ENCODE measurements around the gene SIGLEC12.
A peak's percentile ranks its signal among the peaks of the same experiment; 100 is the strongest.

SIGLEC12 gene

DNA sequence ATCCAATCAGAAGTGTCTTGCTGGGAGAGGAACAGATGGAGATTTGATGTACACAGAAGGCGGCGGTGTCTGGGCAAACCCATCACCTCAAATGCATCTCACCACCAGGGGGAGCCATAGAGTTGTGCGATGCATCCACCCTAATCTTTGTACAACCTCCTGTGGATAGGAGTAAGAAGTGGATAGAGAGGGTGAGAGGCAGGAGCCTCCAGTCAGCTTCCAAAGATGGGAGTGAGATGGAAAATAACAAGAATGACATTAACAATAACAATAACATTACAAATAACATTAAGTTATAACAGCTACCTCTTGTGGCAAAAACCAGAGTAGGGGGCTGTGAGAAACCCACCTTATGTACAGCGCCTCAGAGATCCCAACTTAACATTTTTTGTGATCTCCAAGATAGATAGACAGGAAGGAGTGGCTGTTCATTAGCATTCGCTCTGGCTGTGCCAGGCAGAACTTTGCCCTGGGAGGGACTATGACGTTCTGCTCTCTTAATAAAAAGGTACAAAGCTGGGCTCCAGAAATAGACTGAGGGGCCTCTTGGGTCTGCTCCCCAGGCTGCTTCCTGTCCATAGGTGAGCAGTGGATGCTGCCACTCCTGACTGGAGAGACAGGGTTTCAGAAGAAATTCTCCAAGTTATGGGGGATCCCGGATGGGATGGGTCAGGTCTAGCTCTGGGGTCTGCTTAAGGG, 28.4 kb downstream of the SIGLEC12 start:
- Histone ChIP-seq H2AFZ (ENCODE audit: low read length) (no peak overlapping the region), H3K79me2 (ENCODE audit: insufficient read depth, low read length) (no peaks in the 10 kb centered on the region), H4K20me1 (ENCODE audit: insufficient read depth, low read length) (no peaks in the 10 kb centered on the region)

DNA sequence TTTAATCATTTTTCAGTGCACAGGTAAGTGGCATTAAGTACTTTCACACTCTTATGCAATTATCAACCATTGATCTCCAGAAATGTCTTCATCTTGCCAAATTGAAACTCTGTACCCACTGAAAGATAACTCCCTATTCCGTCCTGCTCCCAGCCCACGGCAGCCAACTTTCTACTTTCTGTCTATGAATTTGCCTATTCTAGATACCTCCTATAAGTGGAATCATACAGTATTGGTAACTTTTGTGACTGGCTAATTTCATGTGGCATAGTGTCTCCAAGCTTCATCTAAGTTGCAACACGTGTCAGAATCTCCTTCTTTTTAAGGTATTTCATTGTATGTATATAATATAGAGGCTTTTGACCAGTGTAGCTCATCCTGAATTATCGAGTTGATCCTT, 29.0 kb downstream of the SIGLEC12 start:
- no peak overlapping the region for H3K27ac ChIP-seq (ENCODE audit: low read depth, low read length, poor library complexity, severe bottlenecking)
- no peak for TF ChIP-seq EZH2 (IDR thresholded peaks at IDR 0.05; ENCODE audit: borderline replicate concordance, low read length)
- TF ChIP-seq, protein P1, sequence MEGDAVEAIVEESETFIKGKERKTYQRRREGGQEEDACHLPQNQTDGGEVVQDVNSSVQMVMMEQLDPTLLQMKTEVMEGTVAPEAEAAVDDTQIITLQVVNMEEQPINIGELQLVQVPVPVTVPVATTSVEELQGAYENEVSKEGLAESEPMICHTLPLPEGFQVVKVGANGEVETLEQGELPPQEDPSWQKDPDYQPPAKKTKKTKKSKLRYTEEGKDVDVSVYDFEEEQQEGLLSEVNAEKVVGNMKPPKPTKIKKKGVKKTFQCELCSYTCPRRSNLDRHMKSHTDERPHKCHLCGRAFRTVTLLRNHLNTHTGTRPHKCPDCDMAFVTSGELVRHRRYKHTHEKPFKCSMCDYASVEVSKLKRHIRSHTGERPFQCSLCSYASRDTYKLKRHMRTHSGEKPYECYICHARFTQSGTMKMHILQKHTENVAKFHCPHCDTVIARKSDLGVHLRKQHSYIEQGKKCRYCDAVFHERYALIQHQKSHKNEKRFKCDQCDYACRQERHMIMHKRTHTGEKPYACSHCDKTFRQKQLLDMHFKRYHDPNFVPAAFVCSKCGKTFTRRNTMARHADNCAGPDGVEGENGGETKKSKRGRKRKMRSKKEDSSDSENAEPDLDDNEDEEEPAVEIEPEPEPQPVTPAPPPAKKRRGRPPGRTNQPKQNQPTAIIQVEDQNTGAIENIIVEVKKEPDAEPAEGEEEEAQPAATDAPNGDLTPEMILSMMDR (IDR thresholded peaks at IDR 0.05; ENCODE audit: low read length), result no peak
- H3K4me2 ChIP-seq (ENCODE audit: low read length), result no peak overlapping the region
- H3K27me3 ChIP-seq (ENCODE audit: insufficient read depth, low read length), result peaks cover 4% of the 10 kb centered on the region; the same call in 1 of the 2 replicates
- no peaks in the 10 kb centered on the region for H3K9me2 ChIP-seq (ENCODE audit: low read depth, low read length)
- H3K79me2 ChIP-seq (ENCODE audit: insufficient read depth, low read length), result no peaks in the 10 kb centered on the region
- H3K36me3 ChIP-seq (ENCODE audit: insufficient read depth, low read length), result no peaks in the 10 kb centered on the region
- no peaks in the 10 kb centered on the region for H3K9me3 ChIP-seq (ENCODE audit: low read length)
- H2AFZ ChIP-seq (ENCODE audit: low read length), result no peak overlapping the region
- no peak overlapping the region for H3K4me3 ChIP-seq (ENCODE audit: low read depth, low read length, poor library complexity, severe bottlenecking)
- H3K9ac ChIP-seq (ENCODE audit: low read length), result no peak overlapping the region
- no peaks in the 10 kb centered on the region for H3K4me1 ChIP-seq (ENCODE audit: insufficient read depth, low read length, severe bottlenecking)
- no peaks in the 10 kb centered on the region for H3F3A ChIP-seq (ENCODE audit: insufficient read depth, low read length)
- no peaks in the 10 kb centered on the region for H4K20me1 ChIP-seq (ENCODE audit: insufficient read depth, low read length)

More for the DNA sequence above, 28.4 kb downstream of the SIGLEC12 start:
- H3K4me1 ChIP-seq (ENCODE audit: insufficient read depth, low read length, severe bottlenecking), result no peaks in the 10 kb centered on the region
- H3K9me3 ChIP-seq (ENCODE audit: low read length), result no peaks in the 10 kb centered on the region
- no peak overlapping the region for H3K4me2 ChIP-seq (ENCODE audit: low read length)
- no peak overlapping the region for H3K4me3 ChIP-seq (ENCODE audit: low read depth, low read length, poor library complexity, severe bottlenecking)
- no peak overlapping the region for H3K27ac ChIP-seq (ENCODE audit: low read depth, low read length, poor library complexity, severe bottlenecking)
- no peaks in the 10 kb centered on the region for H3K36me3 ChIP-seq (ENCODE audit: insufficient read depth, low read length)
- H3F3A ChIP-seq (ENCODE audit: insufficient read depth, low read length), result no peaks in the 10 kb centered on the region
- H3K9ac ChIP-seq (ENCODE audit: low read length), result no peak overlapping the region
- H3K9me2 ChIP-seq (ENCODE audit: low read depth, low read length), result no peaks in the 10 kb centered on the region
- peaks cover 4% of the 10 kb centered on the region; the same call in 1 of the 2 replicates for H3K27me3 ChIP-seq (ENCODE audit: insufficient read depth, low read length)
- TF ChIP-seq, protein P1 (IDR thresholded peaks at IDR 0.05; ENCODE audit: low read length), result peak; percentile 85
- TF ChIP-seq EZH2 (IDR thresholded peaks at IDR 0.05; ENCODE audit: borderline replicate concordance, low read length), result no peak

DNA sequence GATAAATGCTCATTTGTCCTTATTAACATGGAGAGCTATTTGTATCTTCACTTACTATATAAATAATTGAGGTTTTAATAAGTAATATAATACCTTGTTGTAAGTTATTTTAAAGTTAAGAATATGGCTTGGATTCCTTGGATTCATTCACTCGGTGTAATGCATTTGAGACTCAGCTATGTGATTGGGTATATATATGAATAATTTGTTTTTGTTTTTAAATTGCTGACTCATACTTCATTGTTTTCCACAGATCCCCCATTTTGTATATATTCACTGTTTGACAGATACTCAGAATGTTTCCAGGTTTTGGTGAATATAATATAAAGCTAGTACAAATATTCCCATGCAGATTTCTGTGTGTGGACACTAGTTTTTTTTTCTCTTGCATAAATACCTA, 30.1 kb downstream of the SIGLEC12 start:
- TF ChIP-seq, protein P1 (IDR thresholded peaks at IDR 0.05; ENCODE audit: low read length), result no peak
- no peak for TF ChIP-seq EZH2 (IDR thresholded peaks at IDR 0.05; ENCODE audit: borderline replicate concordance, low read length)

More for the DNA sequence above, 30.1 kb downstream of the SIGLEC12 start:
- Histone ChIP-seq H3K27ac (ENCODE audit: low read depth, low read length, poor library complexity, severe bottlenecking) (no peak overlapping the region), H3K36me3 (ENCODE audit: insufficient read depth, low read length) (no peaks in the 10 kb centered on the region), H3K4me2 (ENCODE audit: low read length) (no peak overlapping the region), H3K9me2 (ENCODE audit: low read depth, low read length) (no peaks in the 10 kb centered on the region), H3K79me2 (ENCODE audit: insufficient read depth, low read length) (no peaks in the 10 kb centered on the region), H3K27me3 (ENCODE audit: insufficient read depth, low read length) (peaks cover 4% of the 10 kb centered on the region; the same call in 1 of the 2 replicates), H3K9me3 (ENCODE audit: low read length) (no peaks in the 10 kb centered on the region), H3K4me3 (ENCODE audit: low read depth, low read length, poor library complexity, severe bottlenecking) (no peak overlapping the region), H3F3A (ENCODE audit: insufficient read depth, low read length) (no peaks in the 10 kb centered on the region), H3K4me1 (ENCODE audit: insufficient read depth, low read length, severe bottlenecking) (no peaks in the 10 kb centered on the region), H2AFZ (ENCODE audit: low read length) (no peak overlapping the region), H4K20me1 (ENCODE audit: insufficient read depth, low read length) (no peaks in the 10 kb centered on the region), H3K9ac (ENCODE audit: low read length) (no peak overlapping the region)
